A549 (cell line): ENCODE data around the gene MALRD1.

Experiments
- CTCF ChIP-seq: fragments of >200 bp; sonication (Bioruptor Twin); formaldehyde crosslinking; IDR thresholded peaks from 3 replicates; pipeline ENCODE4 v1.5.1; 2016
- EP300 ChIP-seq, 2 experiments: fragments of >200 bp; sonication (Bioruptor Twin); formaldehyde crosslinking; IDR thresholded peaks; 2 replicates in 1 of 2; 3 replicates in 1 of 2; pipeline ENCODE4 v1.6.1; 2016 to 2017
- HES2 ChIP-seq: fragments of >200 bp; sonication (Bioruptor Twin); formaldehyde crosslinking; IDR thresholded peaks from 2 replicates; pipeline ENCODE4 v1.6.1; 2016
- HOXA7 ChIP-seq: fragments of 250-450 bp; sonication (Bioruptor Pico); IDR thresholded peaks from 2 replicates; pipeline ENCODE4 v1.5.0; 2020; ENCODE audit warnings: mild to moderate bottlenecking, moderate library complexity
- HOXB5 ChIP-seq: fragments of 250-450 bp; sonication (Bioruptor Pico); IDR thresholded peaks from 2 replicates; pipeline ENCODE4 v1.5.0; 2020; ENCODE audit warnings: mild to moderate bottlenecking, moderate library complexity
- POLR2A ChIP-seq: IDR thresholded peaks from 2 replicates; pipeline ENCODE4 v1.6.1; 2012; ENCODE audit warnings: mild to moderate bottlenecking, low read length
- RAD21 ChIP-seq, 2 experiments: fragments of >200 bp in 1 of 2; sonication (Bioruptor Twin) in 1 of 2; formaldehyde crosslinking in 1 of 2; IDR thresholded peaks in 1 of 2; conservative IDR thresholded peaks in 1 of 2; 2 replicates in 1 of 2; 3 replicates in 1 of 2; pipeline ENCODE4 v1.6.1; 2012 to 2018; ENCODE audit warnings: inconsistent platforms in 1 of 2

GRCh38 chr10:19041171-19041570 lies 7.4 kb upstream of the MALRD1 start:
- TF ChIP-seq EP300 (IDR thresholded peaks at IDR 0.05), result no peak
- TF ChIP-seq CTCF, result no peak
- TF ChIP-seq HOXA7 (CRISPR knock-in tag), result no peak
- no peak for TF ChIP-seq HES2
- no peak for TF ChIP-seq HOXB5 (CRISPR knock-in tag)
- no peak for TF ChIP-seq POLR2A
- no peak for TF ChIP-seq RAD21 (conservative IDR thresholded peaks at IDR 0.05 in 1 of 2, IDR thresholded peaks at IDR 0.05 in 1 of 2)
